ENCODE measurements around the gene CCDC13. TPM values are rescaled to one million over a fixed set of nuclear protein-coding genes. Genes with fewer than 3 reads are reported as not detected.

Gene CCDC13
- total RNA-seq, 1 donor from 2014 or later = not detected

DNA sequence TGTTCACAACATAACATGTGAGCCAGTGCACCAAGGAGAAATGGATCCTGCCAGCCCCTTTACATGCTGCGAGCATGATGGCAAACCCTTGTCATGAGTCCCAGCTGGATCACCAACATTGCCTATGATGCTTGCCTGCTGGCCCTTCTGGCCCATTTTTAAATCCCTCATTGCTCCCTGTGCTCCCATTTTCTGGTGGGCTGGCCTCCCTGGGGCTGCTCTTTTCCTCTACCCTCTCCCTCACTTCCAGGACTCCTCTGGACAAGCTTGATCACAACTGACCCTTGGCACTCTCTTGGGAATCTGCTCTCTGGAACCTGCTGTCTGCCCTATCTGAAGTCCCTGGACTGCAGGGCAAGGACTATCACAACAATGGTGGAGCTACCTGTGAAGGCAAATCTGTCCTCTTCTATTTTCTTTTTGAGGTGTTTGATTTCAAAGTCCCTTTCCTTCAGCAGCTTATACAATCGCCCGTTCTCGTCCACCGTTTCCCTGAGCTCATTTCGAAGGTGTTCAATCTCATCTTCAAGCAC, 16.3 kb downstream of the CCDC13 start:
- H3K4me3 Mint-ChIP-seq (ENCODE audit: low read depth) = no peak overlapping the region
- no peak for DNase-seq (ENCODE audit: low spot score)
- no peaks in the 10 kb centered on the region for H3K36me3 Mint-ChIP-seq (ENCODE audit: low read depth)
- no peak overlapping the region for H3K27ac Mint-ChIP-seq
- intact Hi-C loops (cut with micrococcal nuclease) = no loop called here
- H3K4me1 Mint-ChIP-seq (ENCODE audit: low read depth) = no peaks in the 10 kb centered on the region
- peaks cover 18% of the 10 kb centered on the region for H3K27me3 Mint-ChIP-seq (ENCODE audit: low read depth)
- H3K9me3 Mint-ChIP-seq = no peaks in the 10 kb centered on the region

DNA sequence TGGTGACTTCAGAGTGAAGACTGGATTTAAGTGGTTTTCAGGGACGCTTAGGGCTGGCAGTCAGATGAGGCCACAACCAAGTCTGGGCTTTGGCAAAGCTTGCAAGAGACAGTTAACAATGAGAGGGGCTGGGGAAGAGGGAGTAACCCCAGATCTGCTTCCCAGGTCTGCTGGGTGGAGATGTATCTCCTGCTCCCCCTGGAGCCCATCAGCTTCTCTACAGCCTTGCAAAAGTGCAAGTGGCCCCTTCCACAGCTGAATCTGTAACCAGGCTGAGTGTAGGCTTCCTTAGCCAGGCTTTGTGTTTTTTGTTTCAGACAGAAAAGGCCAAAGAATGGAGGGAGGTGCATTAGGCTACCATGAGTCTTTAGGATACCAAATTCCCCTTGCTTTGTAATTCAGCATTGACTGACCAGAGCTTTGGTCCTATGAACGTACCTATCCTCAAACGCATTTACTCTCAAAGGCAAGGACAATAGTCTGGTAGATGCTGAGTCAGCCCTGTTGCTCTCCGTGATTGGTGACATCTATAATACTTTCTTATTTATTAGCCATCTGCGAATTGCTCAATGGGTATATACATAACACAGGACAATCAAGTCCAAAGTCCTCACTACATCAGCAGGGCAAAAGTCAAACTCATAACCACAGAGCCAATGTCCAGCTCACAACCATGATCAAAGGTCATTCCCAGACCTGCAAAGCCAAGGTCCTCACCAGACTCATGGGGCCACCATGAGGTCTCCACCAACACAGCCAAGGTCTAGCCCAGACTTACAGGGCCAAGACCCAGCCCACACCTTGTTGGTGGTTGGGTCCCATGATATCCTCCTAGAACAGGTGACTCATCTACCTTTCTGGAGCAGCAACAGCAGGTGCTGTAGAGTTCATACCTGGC, 17.1 kb downstream of the CCDC13 start:
- Mint-ChIP-seq H3K27me3 (ENCODE audit: low read depth) (peaks cover 15% of the 10 kb centered on the region), H3K4me3 (ENCODE audit: low read depth) (no peak overlapping the region), H3K36me3 (ENCODE audit: low read depth) (no peaks in the 10 kb centered on the region), H3K27ac (no peak overlapping the region), H3K4me1 (ENCODE audit: low read depth) (no peaks in the 10 kb centered on the region), H3K9me3 (no peaks in the 10 kb centered on the region)
- no peak for DNase-seq (ENCODE audit: low spot score)
- intact Hi-C loops (cut with micrococcal nuclease) = no loop called here

DNA sequence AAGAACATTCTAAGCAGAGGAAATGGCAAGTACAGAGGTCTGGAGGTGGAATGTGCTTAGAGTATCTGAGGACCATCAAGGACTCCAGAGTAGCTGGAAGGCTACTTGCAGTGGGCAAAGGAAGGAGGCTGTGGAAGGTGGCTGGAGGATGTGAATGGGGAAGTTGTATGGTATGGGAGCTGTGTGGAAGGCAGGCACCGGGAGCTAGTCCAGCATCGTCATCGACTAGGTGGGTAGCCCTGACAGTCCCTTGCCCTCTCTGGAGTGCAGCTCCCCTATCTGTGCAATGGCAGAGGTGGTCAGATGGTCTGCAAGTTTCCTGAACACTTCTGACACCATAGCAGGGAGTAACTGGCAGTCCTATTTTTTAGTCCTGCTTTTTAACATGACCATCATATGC, 19.3 kb downstream of the CCDC13 start:
- H3K27me3 Mint-ChIP-seq (ENCODE audit: low read depth) = peaks cover 13% of the 10 kb centered on the region
- H3K4me1 Mint-ChIP-seq (ENCODE audit: low read depth) = peaks cover 2% of the 10 kb centered on the region
- intact Hi-C loops (cut with micrococcal nuclease) = no loop called here
- no peaks in the 10 kb centered on the region for H3K9me3 Mint-ChIP-seq
- no peak overlapping the region for H3K4me3 Mint-ChIP-seq (ENCODE audit: low read depth)
- no peak for DNase-seq (ENCODE audit: low spot score)
- H3K36me3 Mint-ChIP-seq (ENCODE audit: low read depth) = no peaks in the 10 kb centered on the region
- no peak overlapping the region for H3K27ac Mint-ChIP-seq

DNA sequence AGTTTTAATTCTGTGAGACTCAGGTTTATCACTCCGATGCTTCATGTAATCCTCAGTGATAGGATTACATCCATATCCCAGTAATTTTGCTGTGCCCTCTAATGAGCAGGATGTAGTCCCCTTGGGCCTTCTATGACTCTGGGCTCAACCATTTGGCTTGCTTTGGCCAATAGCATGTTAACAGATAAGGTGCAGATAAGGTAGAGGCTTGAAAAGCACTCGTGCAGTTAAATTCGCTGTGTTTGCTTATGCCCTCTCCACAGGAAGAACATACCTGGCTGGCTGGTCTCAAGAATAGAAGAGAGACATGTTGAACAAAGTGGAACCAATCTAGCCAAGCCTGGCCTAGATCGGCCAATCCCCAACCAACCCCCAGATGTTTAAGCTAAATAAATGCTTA, 20.1 kb downstream of the CCDC13 start:
- DNase-seq (ENCODE audit: low spot score) = no peak
- H3K27ac Mint-ChIP-seq = no peak overlapping the region

DNA sequence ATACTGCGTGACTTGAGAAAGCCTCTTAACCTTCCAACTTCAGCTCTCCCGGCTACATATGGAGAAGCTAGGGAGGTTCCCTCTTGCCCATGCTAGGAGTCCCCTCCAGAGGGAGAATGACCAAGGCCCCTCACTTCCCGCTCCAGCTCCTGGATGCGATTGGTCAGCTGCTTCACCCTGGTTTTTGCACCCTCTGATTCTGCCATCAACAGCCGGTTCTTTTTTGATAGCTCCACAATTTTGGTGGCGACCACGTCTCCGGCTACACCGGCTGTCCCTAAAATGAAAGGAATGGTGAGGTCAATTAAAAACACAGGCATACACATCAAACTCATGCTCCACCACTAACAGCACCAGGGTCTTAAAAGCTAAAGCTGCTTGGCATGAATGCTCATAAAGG, 20.6 kb downstream of the CCDC13 start:
- intact Hi-C loops (cut with micrococcal nuclease) = no loop called here
- no peak for DNase-seq (ENCODE audit: low spot score)
- no peak overlapping the region for H3K4me3 Mint-ChIP-seq (ENCODE audit: low read depth)
- H3K9me3 Mint-ChIP-seq = no peaks in the 10 kb centered on the region
- peaks cover 4% of the 10 kb centered on the region for H3K27me3 Mint-ChIP-seq (ENCODE audit: low read depth)
- no peak overlapping the region for H3K27ac Mint-ChIP-seq
- peaks cover 12% of the 10 kb centered on the region for H3K4me1 Mint-ChIP-seq (ENCODE audit: low read depth)
- no peaks in the 10 kb centered on the region for H3K36me3 Mint-ChIP-seq (ENCODE audit: low read depth)

More for the DNA sequence above, 20.1 kb downstream of the CCDC13 start:
- no peaks in the 10 kb centered on the region for H3K9me3 Mint-ChIP-seq
- intact Hi-C loops (cut with micrococcal nuclease) = no loop called here
- no peaks in the 10 kb centered on the region for H3K36me3 Mint-ChIP-seq (ENCODE audit: low read depth)
- H3K4me3 Mint-ChIP-seq (ENCODE audit: low read depth) = no peak overlapping the region
- peaks cover 7% of the 10 kb centered on the region for H3K4me1 Mint-ChIP-seq (ENCODE audit: low read depth)
- H3K27me3 Mint-ChIP-seq (ENCODE audit: low read depth) = peaks cover 6% of the 10 kb centered on the region

DNA sequence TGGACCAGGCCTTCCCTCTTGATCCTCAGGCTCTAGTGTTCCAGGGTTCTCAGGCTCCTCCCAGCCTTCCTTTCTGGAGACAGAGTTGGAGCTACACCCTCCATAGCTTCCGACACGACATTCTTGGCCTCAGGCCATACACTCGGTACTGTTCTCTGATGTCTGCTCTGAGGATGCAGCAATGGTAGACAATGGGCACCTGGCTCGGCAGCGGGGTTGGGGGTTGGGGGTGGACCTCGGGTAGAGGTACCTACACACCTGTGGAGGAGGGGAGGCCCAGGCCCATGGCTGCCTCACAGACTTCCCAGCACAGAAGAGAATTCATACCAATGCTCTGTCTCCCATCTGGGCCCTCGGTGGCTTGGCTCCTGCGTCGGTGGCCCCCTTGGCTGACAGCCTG, 21.4 kb downstream of the CCDC13 start:
- Mint-ChIP-seq H3K36me3 (ENCODE audit: low read depth) (no peaks in the 10 kb centered on the region), H3K4me1 (ENCODE audit: low read depth) (peaks cover 14% of the 10 kb centered on the region), H3K9me3 (no peaks in the 10 kb centered on the region), H3K4me3 (ENCODE audit: low read depth) (no peak overlapping the region), H3K27ac (no peak overlapping the region), H3K27me3 (ENCODE audit: low read depth) (no peaks in the 10 kb centered on the region)
- no peak for DNase-seq (ENCODE audit: low spot score)
- intact Hi-C loops (cut with micrococcal nuclease) = no loop called here

DNA sequence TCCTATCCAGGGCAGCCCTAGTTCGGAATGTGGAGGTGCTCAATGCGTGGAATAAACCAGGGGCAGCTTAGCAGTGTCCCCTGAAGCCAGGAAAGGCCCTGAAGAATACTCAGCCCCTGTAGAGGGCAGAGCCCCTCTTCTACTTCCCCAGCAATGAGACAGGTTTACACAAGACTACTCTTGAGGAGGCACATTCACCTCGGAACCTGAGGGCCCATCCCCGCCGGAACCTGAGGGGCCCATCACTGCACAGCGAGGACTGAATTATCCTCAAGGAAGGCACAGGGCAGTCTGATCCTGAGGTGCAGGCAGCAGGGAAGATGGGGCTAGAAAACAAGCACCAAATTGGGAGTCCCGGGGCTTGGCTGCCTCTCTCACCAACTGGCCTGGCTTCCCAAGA, 22.2 kb downstream of the CCDC13 start:
- no peak overlapping the region for H3K27ac Mint-ChIP-seq
- H3K36me3 Mint-ChIP-seq (ENCODE audit: low read depth) = no peaks in the 10 kb centered on the region
- H3K4me3 Mint-ChIP-seq (ENCODE audit: low read depth) = no peak overlapping the region
- no peaks in the 10 kb centered on the region for H3K27me3 Mint-ChIP-seq (ENCODE audit: low read depth)
- no peaks in the 10 kb centered on the region for H3K9me3 Mint-ChIP-seq
- intact Hi-C loops (cut with micrococcal nuclease) = no loop called here
- peaks cover 14% of the 10 kb centered on the region for H3K4me1 Mint-ChIP-seq (ENCODE audit: low read depth)
- no peak for DNase-seq (ENCODE audit: low spot score)

DNA sequence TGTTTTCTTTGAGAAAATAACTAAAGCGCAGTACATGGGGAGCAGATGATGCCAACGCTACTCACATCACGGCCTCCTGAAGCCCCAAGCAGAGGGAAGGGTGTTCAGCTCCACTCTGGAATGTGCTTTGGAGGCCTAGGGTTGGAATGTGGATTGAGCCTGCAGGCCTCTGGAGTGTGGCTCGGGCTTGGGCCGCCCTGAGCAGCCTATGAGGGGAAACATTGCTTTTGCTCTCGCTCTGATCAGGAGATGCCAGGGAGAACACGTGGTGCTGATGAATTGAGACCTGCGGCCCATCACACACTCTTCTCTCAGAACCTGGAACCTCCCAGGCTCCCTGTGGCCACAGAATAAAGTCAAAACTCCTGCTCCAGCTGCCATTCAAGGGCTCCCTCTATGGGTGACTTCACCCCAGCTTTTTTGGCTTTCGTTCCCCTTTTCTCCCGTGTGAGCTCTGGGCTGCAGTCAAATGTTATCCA, 23.3 kb downstream of the CCDC13 start:
- no peaks in the 10 kb centered on the region for H3K27me3 Mint-ChIP-seq (ENCODE audit: low read depth)
- no peak for DNase-seq (ENCODE audit: low spot score)
- intact Hi-C loops (cut with micrococcal nuclease) = no loop called here
- no peaks in the 10 kb centered on the region for H3K36me3 Mint-ChIP-seq (ENCODE audit: low read depth)
- H3K27ac Mint-ChIP-seq = no peak overlapping the region
- H3K4me3 Mint-ChIP-seq (ENCODE audit: low read depth) = no peak overlapping the region
- H3K9me3 Mint-ChIP-seq = no peaks in the 10 kb centered on the region
- H3K4me1 Mint-ChIP-seq (ENCODE audit: low read depth) = peaks cover 14% of the 10 kb centered on the region

DNA sequence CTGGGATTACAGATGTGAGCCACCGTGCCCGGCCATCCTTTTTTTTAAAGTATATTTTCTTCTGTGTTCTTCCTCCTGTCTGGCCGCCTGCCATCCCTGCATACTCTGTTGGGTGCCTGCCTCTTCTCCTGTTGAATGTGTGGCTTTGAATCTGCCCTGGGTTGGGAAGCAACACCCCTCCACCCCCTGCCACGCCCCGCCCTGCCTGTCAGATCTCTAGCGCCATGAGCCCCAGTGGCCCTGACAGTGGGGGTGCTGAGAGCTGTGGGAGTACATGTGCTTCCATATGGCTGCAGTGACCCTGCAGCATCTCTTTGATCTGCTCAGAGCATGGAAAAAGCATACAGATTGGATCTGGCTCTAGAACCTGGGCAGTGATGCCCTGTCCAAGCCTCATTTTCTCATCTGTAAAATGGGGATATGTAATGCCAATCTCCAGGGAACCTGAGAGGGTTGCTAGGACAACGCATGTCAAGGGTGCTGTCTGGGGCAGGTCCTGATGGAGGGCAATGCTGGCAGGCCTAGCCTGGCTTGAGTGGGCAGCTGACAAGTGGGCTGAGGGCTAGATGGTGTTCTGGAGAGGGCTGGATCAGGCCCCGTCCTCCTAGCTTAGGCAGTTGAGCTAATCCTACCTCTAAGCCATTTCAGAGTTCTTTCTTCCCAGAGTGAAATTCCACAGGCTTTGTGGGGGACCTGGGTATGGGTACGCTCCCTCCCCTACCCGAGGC, 23.9 kb downstream of the CCDC13 start:
- Mint-ChIP-seq H3K27ac (no peak overlapping the region), H3K36me3 (ENCODE audit: low read depth) (no peaks in the 10 kb centered on the region), H3K9me3 (no peaks in the 10 kb centered on the region), H3K27me3 (ENCODE audit: low read depth) (no peaks in the 10 kb centered on the region), H3K4me3 (ENCODE audit: low read depth) (no peak overlapping the region), H3K4me1 (ENCODE audit: low read depth) (peaks cover 16% of the 10 kb centered on the region)
- intact Hi-C loops (cut with micrococcal nuclease) = no loop called here
- DNase-seq (ENCODE audit: low spot score) = no peak

DNA sequence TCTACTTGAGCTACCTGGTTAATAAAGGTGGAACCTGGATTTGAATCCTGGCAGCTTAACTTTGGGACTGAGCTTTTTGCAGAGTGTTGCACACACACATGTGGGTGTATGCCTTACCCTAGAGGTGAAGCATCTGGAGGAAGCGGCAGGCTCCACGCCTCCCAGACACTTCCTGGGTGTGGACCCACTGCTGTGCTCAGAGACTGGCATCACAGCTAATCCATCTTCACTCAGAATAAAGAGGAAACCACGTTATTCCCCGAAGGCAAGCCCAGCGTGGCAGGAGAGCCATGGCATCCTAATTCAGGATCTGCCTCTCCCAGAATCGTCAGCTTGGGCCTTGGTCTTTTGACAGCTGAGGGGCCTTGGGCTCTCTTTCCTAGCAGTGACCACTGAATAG, 25.5 kb downstream of the CCDC13 start:
- Mint-ChIP-seq H3K27ac (no peak overlapping the region), H3K36me3 (ENCODE audit: low read depth) (no peaks in the 10 kb centered on the region), H3K9me3 (no peaks in the 10 kb centered on the region), H3K27me3 (ENCODE audit: low read depth) (no peaks in the 10 kb centered on the region), H3K4me1 (ENCODE audit: low read depth) (peaks cover 18% of the 10 kb centered on the region), H3K4me3 (ENCODE audit: low read depth) (peak overlapping the region; percentile 1)
- intact Hi-C loops (cut with micrococcal nuclease) = no loop called here
- DNase-seq (ENCODE audit: low spot score) = no peak

DNA sequence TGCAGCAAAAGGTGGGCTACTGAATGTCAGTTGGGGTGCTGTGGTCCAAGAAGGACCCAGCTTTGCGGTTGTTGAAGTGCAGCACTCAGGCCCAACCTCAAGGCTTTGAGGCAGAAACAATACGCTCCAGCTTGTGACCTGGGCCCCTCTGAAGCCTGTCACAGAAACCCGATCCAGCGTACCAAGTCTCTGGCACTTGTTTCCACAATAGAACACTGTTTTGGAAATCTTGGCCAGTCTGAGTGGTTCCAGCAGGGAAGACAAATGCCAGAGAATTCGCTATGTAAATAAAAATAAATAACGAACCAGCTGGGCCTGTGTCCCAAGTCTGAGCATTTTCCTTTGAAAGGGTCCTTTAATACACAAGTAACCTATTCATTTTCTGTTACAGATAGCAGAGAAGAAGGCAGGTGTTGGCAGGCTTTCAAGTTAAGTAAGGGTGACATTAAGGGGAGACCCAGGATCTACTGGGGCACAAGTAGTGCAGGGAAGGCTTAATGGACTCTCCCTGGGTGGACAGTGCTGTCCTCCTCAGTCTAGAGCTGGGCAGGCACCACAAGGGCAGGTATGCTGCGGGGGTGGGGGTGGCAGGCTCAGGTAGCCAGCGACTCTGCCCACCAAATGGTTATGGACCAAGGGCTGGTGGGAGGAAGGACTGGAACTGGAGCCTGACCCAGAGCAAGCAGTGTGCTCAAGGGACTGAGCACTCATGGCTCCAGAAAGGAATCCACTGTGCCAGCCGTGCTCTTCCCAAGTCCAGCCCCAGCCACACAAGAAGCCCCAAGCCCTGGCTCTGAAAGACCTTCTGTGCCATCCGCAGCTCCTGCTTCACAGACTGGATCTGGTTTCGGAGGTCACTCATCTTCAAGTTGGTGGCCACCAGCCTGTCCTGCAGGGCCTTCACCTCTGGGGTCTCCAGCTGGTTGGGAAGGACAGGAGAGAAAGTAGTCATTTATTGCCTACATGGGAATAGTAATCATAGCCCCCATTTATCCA, 26.3 kb downstream of the CCDC13 start:
- Mint-ChIP-seq H3K4me3 (ENCODE audit: low read depth) (no peak overlapping the region), H3K27ac (no peak overlapping the region)
- intact Hi-C loops (cut with micrococcal nuclease) = no loop called here

DNA sequence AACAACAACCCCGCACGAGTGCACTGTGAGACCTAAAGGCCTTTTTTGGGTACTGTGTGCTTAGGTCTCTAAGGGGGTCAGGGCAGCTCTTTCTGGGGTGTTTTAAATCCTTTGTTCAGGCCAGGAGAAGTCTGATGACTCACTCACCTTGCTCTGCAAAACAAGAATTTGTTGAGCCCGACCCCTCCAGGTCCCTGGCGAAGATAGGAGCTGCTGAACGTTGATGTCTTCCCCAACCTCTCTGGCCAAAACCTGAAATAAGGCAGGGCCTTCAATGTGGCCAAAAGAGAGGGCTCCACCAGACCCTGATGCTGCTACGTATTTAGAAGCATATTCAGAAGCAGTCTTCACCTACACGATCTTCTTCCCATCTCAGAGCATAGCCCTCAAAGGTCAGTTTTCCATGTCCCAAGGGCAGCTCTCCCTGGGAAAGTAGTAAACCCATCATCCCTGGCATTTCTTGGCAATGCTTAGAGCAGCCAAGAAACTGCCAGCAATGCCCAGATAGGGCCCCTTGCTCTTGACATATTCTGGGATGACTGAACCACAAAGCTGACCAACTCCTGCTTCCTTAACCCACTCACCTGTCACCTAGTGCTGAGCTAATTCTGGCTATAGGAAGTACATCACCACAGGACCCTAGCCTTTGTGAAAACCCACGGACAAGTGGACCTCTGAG, 27.1 kb downstream of the CCDC13 start:
- no peaks in the 10 kb centered on the region for H3K27me3 Mint-ChIP-seq (ENCODE audit: low read depth)
- no peak for DNase-seq (ENCODE audit: low spot score)
- H3K9me3 Mint-ChIP-seq = no peaks in the 10 kb centered on the region
- H3K4me3 Mint-ChIP-seq (ENCODE audit: low read depth) = no peak overlapping the region
- H3K36me3 Mint-ChIP-seq (ENCODE audit: low read depth) = no peaks in the 10 kb centered on the region
- intact Hi-C loops (cut with micrococcal nuclease) = no loop called here
- H3K27ac Mint-ChIP-seq = no peak overlapping the region
- peaks cover 18% of the 10 kb centered on the region for H3K4me1 Mint-ChIP-seq (ENCODE audit: low read depth)

More for the DNA sequence above, 26.3 kb downstream of the CCDC13 start:
- Mint-ChIP-seq H3K4me1 (ENCODE audit: low read depth) (peaks cover 18% of the 10 kb centered on the region), H3K27me3 (ENCODE audit: low read depth) (no peaks in the 10 kb centered on the region), H3K9me3 (no peaks in the 10 kb centered on the region), H3K36me3 (ENCODE audit: low read depth) (no peaks in the 10 kb centered on the region)
- DNase-seq (ENCODE audit: low spot score) = no peak
